Measurements from ENCODE around the gene ZNF501. TPM values are rescaled to one million over a fixed set of nuclear protein-coding genes. Genes with fewer than 3 reads are reported as not detected.

Gene ZNF501
- polyA plus RNA-seq, 1 of the 3 experiments (the other 2 are of a cell fraction), result 1.5 TPM

DNA sequence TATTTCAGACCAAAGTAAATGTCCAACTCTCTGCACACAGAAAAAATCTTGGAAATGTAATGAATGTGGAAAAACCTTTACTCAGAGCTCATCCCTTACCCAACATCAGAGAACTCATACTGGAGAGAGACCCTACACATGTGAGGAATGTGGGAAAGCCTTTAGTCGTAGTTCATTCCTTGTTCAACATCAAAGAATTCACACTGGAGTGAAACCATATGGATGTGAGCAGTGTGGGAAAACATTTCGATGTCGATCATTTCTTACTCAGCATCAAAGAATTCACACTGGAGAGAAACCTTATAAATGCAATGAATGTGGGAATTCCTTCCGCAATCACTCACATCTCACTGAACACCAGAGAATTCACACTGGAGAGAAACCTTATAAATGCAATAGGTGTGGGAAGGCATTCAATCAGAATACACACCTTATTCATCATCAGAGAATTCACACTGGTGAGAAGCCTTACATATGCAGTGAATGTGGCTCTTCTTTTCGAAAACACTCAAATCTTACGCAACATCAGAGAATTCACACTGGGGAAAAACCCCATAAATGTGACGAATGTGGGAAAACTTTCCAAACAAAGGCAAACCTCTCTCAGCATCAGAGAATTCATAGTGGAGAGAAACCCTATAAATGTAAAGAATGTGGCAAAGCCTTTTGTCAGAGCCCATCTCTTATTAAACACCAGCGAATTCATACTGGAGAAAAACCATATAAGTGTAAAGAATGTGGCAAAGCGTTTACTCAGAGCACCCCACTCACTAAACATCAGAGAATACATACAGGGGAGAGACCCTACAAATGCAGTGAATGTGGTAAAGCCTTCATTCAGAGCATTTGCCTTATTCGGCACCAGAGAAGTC is 8.0 kb upstream of the ZNF501 start:
- Histone ChIP-seq H3K4me1 (ENCODE audit: control insufficient read depth in 1 of 2, insufficient read depth in 2 of 2, low read depth in 1 of 2, low read length in 1 of 2) (no peaks in the 10 kb centered on the region), H3K36me3 (replicated peaks in 1 of 2; ENCODE audit: control insufficient read depth in 1 of 2, insufficient read depth in 2 of 2, low read length in 1 of 2) (peaks cover 21 to 65% of the 10 kb centered on the region in 2 experiments), H3K27ac (ENCODE audit: low read depth in 2 of 2, low read length in 1 of 2) (no peak overlapping the region), H3K9me2 (no peaks in the 10 kb centered on the region), H3K9ac (no peak overlapping the region), H2AFZ (ENCODE audit: low read depth) (no peak overlapping the region), H3K4me3 (ENCODE audit: low read depth in 2 of 2, low read length in 1 of 2) (no peak overlapping the region; a peak in 1 of 4 replicates), H4K20me1 (ENCODE audit: insufficient read depth) (no peaks in the 10 kb centered on the region), H3K9me3 (peaks cover 66% of the 10 kb centered on the region), H3K27me3 (ENCODE audit: insufficient read depth) (no peaks in the 10 kb centered on the region), H3K4me2 (no peak overlapping the region), H3K79me2 (ENCODE audit: insufficient read depth) (peaks cover 4% of the 10 kb centered on the region), H3F3A (replicated peaks; ENCODE audit: insufficient read depth) (peaks cover 12% of the 10 kb centered on the region)
- TF ChIP-seq TEAD4 (IDR thresholded peaks at IDR 0.05; ENCODE audit: borderline replicate concordance, insufficient read depth), result no peak
- no peak for TF ChIP-seq RAD21 (IDR thresholded peaks at IDR 0.05; ENCODE audit: low read length)
- TF ChIP-seq NRF1 (IDR thresholded peaks at IDR 0.05; ENCODE audit: low read depth, low read length), result no peak
- TF ChIP-seq, protein P1, sequence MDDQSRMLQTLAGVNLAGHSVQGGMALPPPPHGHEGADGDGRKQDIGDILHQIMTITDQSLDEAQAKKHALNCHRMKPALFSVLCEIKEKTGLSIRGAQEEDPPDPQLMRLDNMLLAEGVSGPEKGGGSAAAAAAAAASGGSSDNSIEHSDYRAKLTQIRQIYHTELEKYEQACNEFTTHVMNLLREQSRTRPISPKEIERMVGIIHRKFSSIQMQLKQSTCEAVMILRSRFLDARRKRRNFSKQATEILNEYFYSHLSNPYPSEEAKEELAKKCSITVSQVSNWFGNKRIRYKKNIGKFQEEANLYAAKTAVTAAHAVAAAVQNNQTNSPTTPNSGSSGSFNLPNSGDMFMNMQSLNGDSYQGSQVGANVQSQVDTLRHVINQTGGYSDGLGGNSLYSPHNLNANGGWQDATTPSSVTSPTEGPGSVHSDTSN (IDR thresholded peaks at IDR 0.05), result no peak
- TF ChIP-seq SMC3 (IDR thresholded peaks at IDR 0.05; ENCODE audit: low read depth, low read length), result no peak
- no peak for TF ChIP-seq FOSL2 (IDR thresholded peaks at IDR 0.05; ENCODE audit: borderline replicate concordance, low read depth)
- TF ChIP-seq, protein P2, sequence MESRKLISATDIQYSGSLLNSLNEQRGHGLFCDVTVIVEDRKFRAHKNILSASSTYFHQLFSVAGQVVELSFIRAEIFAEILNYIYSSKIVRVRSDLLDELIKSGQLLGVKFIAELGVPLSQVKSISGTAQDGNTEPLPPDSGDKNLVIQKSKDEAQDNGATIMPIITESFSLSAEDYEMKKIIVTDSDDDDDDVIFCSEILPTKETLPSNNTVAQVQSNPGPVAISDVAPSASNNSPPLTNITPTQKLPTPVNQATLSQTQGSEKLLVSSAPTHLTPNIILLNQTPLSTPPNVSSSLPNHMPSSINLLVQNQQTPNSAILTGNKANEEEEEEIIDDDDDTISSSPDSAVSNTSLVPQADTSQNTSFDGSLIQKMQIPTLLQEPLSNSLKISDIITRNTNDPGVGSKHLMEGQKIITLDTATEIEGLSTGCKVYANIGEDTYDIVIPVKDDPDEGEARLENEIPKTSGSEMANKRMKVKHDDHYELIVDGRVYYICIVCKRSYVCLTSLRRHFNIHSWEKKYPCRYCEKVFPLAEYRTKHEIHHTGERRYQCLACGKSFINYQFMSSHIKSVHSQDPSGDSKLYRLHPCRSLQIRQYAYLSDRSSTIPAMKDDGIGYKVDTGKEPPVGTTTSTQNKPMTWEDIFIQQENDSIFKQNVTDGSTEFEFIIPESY (IDR thresholded peaks at IDR 0.05; ENCODE audit: borderline replicate concordance, low read depth), result no peak
- TF ChIP-seq, protein P3, sequence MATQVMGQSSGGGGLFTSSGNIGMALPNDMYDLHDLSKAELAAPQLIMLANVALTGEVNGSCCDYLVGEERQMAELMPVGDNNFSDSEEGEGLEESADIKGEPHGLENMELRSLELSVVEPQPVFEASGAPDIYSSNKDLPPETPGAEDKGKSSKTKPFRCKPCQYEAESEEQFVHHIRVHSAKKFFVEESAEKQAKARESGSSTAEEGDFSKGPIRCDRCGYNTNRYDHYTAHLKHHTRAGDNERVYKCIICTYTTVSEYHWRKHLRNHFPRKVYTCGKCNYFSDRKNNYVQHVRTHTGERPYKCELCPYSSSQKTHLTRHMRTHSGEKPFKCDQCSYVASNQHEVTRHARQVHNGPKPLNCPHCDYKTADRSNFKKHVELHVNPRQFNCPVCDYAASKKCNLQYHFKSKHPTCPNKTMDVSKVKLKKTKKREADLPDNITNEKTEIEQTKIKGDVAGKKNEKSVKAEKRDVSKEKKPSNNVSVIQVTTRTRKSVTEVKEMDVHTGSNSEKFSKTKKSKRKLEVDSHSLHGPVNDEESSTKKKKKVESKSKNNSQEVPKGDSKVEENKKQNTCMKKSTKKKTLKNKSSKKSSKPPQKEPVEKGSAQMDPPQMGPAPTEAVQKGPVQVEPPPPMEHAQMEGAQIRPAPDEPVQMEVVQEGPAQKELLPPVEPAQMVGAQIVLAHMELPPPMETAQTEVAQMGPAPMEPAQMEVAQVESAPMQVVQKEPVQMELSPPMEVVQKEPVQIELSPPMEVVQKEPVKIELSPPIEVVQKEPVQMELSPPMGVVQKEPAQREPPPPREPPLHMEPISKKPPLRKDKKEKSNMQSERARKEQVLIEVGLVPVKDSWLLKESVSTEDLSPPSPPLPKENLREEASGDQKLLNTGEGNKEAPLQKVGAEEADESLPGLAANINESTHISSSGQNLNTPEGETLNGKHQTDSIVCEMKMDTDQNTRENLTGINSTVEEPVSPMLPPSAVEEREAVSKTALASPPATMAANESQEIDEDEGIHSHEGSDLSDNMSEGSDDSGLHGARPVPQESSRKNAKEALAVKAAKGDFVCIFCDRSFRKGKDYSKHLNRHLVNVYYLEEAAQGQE (IDR thresholded peaks at IDR 0.05; ENCODE audit: low read depth, low read length), result no peak
- TF ChIP-seq ELF1 (IDR thresholded peaks at IDR 0.05), result no peak
- no peak for TF ChIP-seq FOXJ3 (CRISPR knock-in tag; IDR thresholded peaks at IDR 0.05)
- WGBS (ENCODE audit: low lambda C conversion rate), result 81% methylated on average over 10 of the region's 10 CpGs
- POLR2A ChIA-PET, result no interaction called here
- no peak for DNase-seq
- CTCF ChIA-PET, result no interaction called here
